Endothelial cell of umbilical vein (primary cell): Measurements from ENCODE around the gene VPS54.

Experiments
- CTCF ChIP-seq, 2 donors: IDR thresholded peaks; 1 replicate in 1 of 2; 2 replicates in 1 of 2; pipeline ENCODE4 v1.5.1; 2011; ENCODE audit warnings: low read length in 2 of 2, mild to moderate bottlenecking in 2 of 2, moderate library complexity in 2 of 2, control low read depth in 1 of 2, inconsistent platforms in 1 of 2, low read depth in 1 of 2; ENCODE audit not compliant: insufficient read depth in 1 of 2; ENCODE audit errors: extremely low read depth in 1 of 2
- EZH2 ChIP-seq: IDR thresholded peaks from 2 replicates; pipeline ENCODE4 v1.6.1; 2012; ENCODE audit warnings: borderline replicate concordance, low read depth, mild to moderate bottlenecking, moderate library complexity, low read length, inconsistent platforms; ENCODE audit not compliant: severe bottlenecking
- FOS ChIP-seq: IDR thresholded peaks from 2 replicates; pipeline ENCODE4 v1.6.1; 2011; ENCODE audit warnings: mild to moderate bottlenecking, low read length, moderate library complexity, borderline replicate concordance; ENCODE audit not compliant: insufficient read depth
- GATA2 ChIP-seq: IDR thresholded peaks from 2 replicates; pipeline ENCODE4 v1.7.0; 2011; ENCODE audit warnings: low read depth, mild to moderate bottlenecking, moderate library complexity, mixed read lengths, low read length; ENCODE audit not compliant: insufficient read length, insufficient read depth
- JUN ChIP-seq: IDR thresholded peaks from 2 replicates; pipeline ENCODE4 v1.6.1; 2011; ENCODE audit warnings: borderline replicate concordance, low read depth; ENCODE audit not compliant: insufficient read length, insufficient read depth
- POLR2A ChIP-seq: IDR thresholded peaks from 2 replicates; pipeline ENCODE4 v1.6.1; 2012; ENCODE audit warnings: low read depth, mild to moderate bottlenecking, control low read depth, low read length
- POLR2AphosphoS5 ChIP-seq: IDR thresholded peaks from 2 replicates; pipeline ENCODE4 v1.6.1; 2012; ENCODE audit warnings: low read depth, mild to moderate bottlenecking, control low read depth, low read length, moderate library complexity; ENCODE audit not compliant: insufficient read depth
- TF ChIP-seq, protein P1 (sequence below): IDR thresholded peaks from 2 replicates; pipeline ENCODE4 v1.6.1; 2011; ENCODE audit not compliant: insufficient read depth, insufficient read length

- TF ChIP-seq, protein P1, sequence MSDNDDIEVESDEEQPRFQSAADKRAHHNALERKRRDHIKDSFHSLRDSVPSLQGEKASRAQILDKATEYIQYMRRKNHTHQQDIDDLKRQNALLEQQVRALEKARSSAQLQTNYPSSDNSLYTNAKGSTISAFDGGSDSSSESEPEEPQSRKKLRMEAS, result no peak
- no peak for TF ChIP-seq POLR2A
- TF ChIP-seq CTCF (IDR thresholded peaks at IDR 0.05; ENCODE audit: extremely low read depth in 1 of 2, insufficient read depth in 1 of 2, low read depth in 1 of 2, low read length in 2 of 2), result no peak
- no peak for TF ChIP-seq EZH2
- no peak for TF ChIP-seq GATA2
- no peak for TF ChIP-seq POLR2AphosphoS5
- no peak for TF ChIP-seq JUN
- TF ChIP-seq FOS, result no peak
These were observed 136.7 kb downstream of the VPS54 start for GRCh38 chr2:63882395-63883105.
